PFSK-1 (cell line): Measurements from ENCODE around the gene ZNF184.

Source experiments
- POLR2AphosphoS5 ChIP-seq: IDR thresholded peaks from 2 replicates; pipeline ENCODE4 v1.6.1; 2012; ENCODE audit warnings: low read depth, mild to moderate bottlenecking, control low read depth, low read length, moderate library complexity
- REST ChIP-seq, 2 experiments: IDR thresholded peaks; 2 replicates each; pipeline versions ENCODE4 v1.6.1 to v1.8.0; 2011 to 2012; ENCODE audit warnings: low read depth in 2 of 2, low read length in 2 of 2, control low read depth in 1 of 2, inconsistent platforms in 1 of 2, mild to moderate bottlenecking in 1 of 2, moderate library complexity in 1 of 2; ENCODE audit not compliant: insufficient read depth in 1 of 2
- TAF1 ChIP-seq: IDR thresholded peaks from 2 replicates; pipeline ENCODE4 v1.6.1; 2012; ENCODE audit warnings: low read length, control low read depth, borderline replicate concordance; ENCODE audit not compliant: insufficient read depth

GRCh38 chr6:27428966-27429365, 43.9 kb downstream of the ZNF184 start:
- TF ChIP-seq POLR2AphosphoS5: no peak
- no peak for TF ChIP-seq TAF1
- TF ChIP-seq REST (IDR thresholded peaks at IDR 0.05; ENCODE audit: insufficient read depth in 1 of 2, low read depth in 2 of 2, low read length in 2 of 2): no peak
